ENCODE measurements around the gene ZDHHC11B.
"Not testable (repeated sequence)": the region's sequence is repeated elsewhere in the genome, so short reads cannot be mapped to it uniquely, and the experiment has no call there.

- TF ChIP-seq, protein P1, sequence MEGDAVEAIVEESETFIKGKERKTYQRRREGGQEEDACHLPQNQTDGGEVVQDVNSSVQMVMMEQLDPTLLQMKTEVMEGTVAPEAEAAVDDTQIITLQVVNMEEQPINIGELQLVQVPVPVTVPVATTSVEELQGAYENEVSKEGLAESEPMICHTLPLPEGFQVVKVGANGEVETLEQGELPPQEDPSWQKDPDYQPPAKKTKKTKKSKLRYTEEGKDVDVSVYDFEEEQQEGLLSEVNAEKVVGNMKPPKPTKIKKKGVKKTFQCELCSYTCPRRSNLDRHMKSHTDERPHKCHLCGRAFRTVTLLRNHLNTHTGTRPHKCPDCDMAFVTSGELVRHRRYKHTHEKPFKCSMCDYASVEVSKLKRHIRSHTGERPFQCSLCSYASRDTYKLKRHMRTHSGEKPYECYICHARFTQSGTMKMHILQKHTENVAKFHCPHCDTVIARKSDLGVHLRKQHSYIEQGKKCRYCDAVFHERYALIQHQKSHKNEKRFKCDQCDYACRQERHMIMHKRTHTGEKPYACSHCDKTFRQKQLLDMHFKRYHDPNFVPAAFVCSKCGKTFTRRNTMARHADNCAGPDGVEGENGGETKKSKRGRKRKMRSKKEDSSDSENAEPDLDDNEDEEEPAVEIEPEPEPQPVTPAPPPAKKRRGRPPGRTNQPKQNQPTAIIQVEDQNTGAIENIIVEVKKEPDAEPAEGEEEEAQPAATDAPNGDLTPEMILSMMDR (IDR thresholded peaks at IDR 0.05), result not testable (repeated sequence)
- TF ChIP-seq POLR2AphosphoS5, EP300 (IDR thresholded peaks at IDR 0.05): not testable (repeated sequence)
Measured at GRCh38 chr5:678521-678920, 106.0 kb downstream of the ZDHHC11B start.

All from stomach (tissue), 4 donors.